ENCODE measurements around the gene FBXO2.

GRCh38 chr1:11685210-11685752, 31.1 kb upstream of the FBXO2 start:
- TF ChIP-seq POLR2A (IDR thresholded peaks at IDR 0.05; ENCODE audit: borderline replicate concordance, extremely low read depth, insufficient read depth, insufficient read length), result no peak
- TF ChIP-seq CTCF (IDR thresholded peaks at IDR 0.05 in 2 of 3, conservative IDR thresholded peaks at IDR 0.05 in 1 of 3; ENCODE audit: borderline replicate concordance in 1 of 3, insufficient read depth in 1 of 3, low read depth in 2 of 3, low read length in 2 of 3), result peak in 2 of 3 experiments; percentile 12 to 42; a peak in 2 of 6 replicates
- no peak for TF ChIP-seq EZH2 (IDR thresholded peaks at IDR 0.05)
- TF ChIP-seq CEBPB (IDR thresholded peaks at IDR 0.05; ENCODE audit: low read depth), result no peak
- TF ChIP-seq RAD21 (IDR thresholded peaks at IDR 0.05; ENCODE audit: low read depth), result no peak
